Suprapubic skin (tissue), 4 donors: Measurements from ENCODE around the gene SGK2. TPM values are rescaled to one million over a fixed set of nuclear protein-coding genes. Genes with fewer than 3 reads are reported as not detected.

Experiments used
- DNase-seq, 2 donors: peaks; one replicate each; pipeline ENCODE4 v3.0.0-alpha.2; 2019; ENCODE audit warnings: low spot score in 2 of 2
- H3K27ac ChIP-seq: fragments of 200-600 bp; sonication (generic); one replicate; pipeline ENCODE4 v1.5.1; 2019
- H3K27me3 ChIP-seq: fragments of 200-600 bp; sonication (generic); one replicate; pipeline ENCODE4 v1.5.1; 2019
- H3K36me3 ChIP-seq: fragments of 200-600 bp; sonication (generic); one replicate; pipeline ENCODE4 v1.5.1; 2019
- H3K4me1 ChIP-seq: fragments of 200-600 bp; sonication (generic); one replicate; pipeline ENCODE4 v1.5.1; 2019
- H3K4me3 ChIP-seq: fragments of 200-600 bp; sonication (generic); one replicate; pipeline ENCODE4 v1.5.1; 2019; ENCODE audit warnings: mild to moderate bottlenecking
- H3K9me3 ChIP-seq: fragments of 200-600 bp; sonication (generic); one replicate; pipeline ENCODE4 v1.5.1; 2019
- EP300 ChIP-seq: sonication (generic); formaldehyde crosslinking; IDR thresholded peaks from one replicate; pipeline ENCODE4 v1.6.1; 2017; ENCODE audit warnings: antibody characterized with exemption
- POLR2A ChIP-seq, 2 donors: fragments of 450-650 bp; IDR thresholded peaks; one replicate each; pipeline ENCODE4 v1.6.1; 2017; ENCODE audit warnings: antibody characterized with exemption in 2 of 2, mild to moderate bottlenecking in 2 of 2, moderate library complexity in 2 of 2
- POLR2AphosphoS5 ChIP-seq, 3 donors: sonication (generic); formaldehyde crosslinking; IDR thresholded peaks; one replicate each; pipeline ENCODE4 v1.6.1; 2017; ENCODE audit warnings: antibody characterized with exemption in 3 of 3
- WGBS: methylation state at CpG from one replicate; pipeline ENCODE4 v1.1.5; 2018; 5-methylcytosine and 5-hydroxymethylcytosine counted together
- total RNA-seq, 4 donors: library from RNA; depleted of rRNA; stranded (reverse); fragments of >200 nt; gene quantifications; one replicate each; pipeline ENCODE4 v1.1.0, GENCODE V29; 2016
- TF ChIP-seq, protein P1 (sequence below), 2 donors: fragments of 200-600 bp in 1 of 2; fragments of 450-650 bp in 1 of 2; sonication (generic) in 1 of 2; IDR thresholded peaks; one replicate each; pipeline ENCODE4 v1.5.1; 2016 to 2019; ENCODE audit warnings: antibody characterized with exemption in 2 of 2, mild to moderate bottlenecking in 1 of 2, moderate library complexity in 1 of 2

Gene SGK2
- total RNA-seq, 4 donors from 2014 or later: 6.9 to 18.2 (median 13.0) TPM

DNA sequence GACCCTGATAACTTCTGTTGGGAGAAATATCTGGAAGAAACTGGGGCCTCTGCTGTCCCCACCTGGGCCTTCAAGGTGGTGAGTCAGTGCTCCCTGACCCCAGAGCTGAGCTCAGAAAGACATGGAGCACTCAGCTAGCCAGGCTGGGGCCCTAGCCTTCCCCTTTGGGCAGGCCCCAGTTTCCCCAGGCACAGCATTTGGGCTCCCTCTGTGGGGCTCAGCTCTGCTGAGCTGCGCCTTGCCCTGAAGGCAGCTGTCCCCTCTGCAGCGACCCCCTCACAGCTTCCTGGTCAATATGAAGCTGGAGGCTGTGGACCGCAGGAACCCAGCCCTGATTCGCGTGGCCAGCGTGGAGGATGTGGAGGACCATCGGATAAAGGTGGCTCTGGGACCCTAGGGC is 24.8 kb upstream of the SGK2 start:
- DNase-seq: peak in 1 of 2 donors; percentile 44
- 98% methylated on average over 6 of the region's 7 CpGs for WGBS
- Histone ChIP-seq H3K27ac (no peak overlapping the region), H3K27me3 (no peaks in the 10 kb centered on the region), H3K36me3 (peaks cover 25% of the 10 kb centered on the region), H3K4me1 (no peaks in the 10 kb centered on the region), H3K4me3 (no peak overlapping the region), H3K9me3 (no peaks in the 10 kb centered on the region)
- TF ChIP-seq, protein P1, sequence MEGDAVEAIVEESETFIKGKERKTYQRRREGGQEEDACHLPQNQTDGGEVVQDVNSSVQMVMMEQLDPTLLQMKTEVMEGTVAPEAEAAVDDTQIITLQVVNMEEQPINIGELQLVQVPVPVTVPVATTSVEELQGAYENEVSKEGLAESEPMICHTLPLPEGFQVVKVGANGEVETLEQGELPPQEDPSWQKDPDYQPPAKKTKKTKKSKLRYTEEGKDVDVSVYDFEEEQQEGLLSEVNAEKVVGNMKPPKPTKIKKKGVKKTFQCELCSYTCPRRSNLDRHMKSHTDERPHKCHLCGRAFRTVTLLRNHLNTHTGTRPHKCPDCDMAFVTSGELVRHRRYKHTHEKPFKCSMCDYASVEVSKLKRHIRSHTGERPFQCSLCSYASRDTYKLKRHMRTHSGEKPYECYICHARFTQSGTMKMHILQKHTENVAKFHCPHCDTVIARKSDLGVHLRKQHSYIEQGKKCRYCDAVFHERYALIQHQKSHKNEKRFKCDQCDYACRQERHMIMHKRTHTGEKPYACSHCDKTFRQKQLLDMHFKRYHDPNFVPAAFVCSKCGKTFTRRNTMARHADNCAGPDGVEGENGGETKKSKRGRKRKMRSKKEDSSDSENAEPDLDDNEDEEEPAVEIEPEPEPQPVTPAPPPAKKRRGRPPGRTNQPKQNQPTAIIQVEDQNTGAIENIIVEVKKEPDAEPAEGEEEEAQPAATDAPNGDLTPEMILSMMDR (IDR thresholded peaks at IDR 0.05): no peak
- TF ChIP-seq EP300: no peak
- TF ChIP-seq POLR2A (IDR thresholded peaks at IDR 0.05): no peak
- TF ChIP-seq POLR2AphosphoS5 (IDR thresholded peaks at IDR 0.05): no peak

DNA sequence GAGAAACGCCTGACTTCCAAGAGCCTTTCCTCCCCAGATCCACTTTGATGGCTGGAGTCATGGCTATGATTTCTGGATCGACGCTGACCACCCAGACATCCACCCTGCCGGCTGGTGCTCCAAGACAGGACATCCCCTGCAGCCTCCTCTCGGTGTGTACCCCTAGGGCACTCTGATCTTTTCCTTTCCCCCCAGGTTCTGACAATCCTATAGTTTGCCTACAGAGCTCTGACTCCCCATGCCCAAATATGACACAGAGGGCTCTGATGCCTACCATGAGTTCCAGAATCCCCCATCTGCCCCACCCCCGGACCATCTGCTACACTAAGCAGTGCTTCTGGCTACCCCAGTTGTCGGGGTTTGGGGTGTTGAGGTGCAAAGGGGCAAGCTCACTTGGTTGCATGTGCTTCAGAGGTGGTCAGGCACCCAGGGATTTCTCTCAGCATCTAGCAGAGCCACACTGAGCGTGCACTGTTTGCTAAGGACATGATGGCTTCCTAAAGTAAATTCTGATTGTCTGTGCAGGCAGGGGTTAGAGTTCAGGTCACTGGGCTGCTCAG is 24.0 kb upstream of the SGK2 start:
- Histone ChIP-seq H3K27ac (no peak overlapping the region), H3K4me3 (no peak overlapping the region), H3K27me3 (no peaks in the 10 kb centered on the region), H3K36me3 (peaks cover 25% of the 10 kb centered on the region), H3K4me1 (no peaks in the 10 kb centered on the region), H3K9me3 (no peaks in the 10 kb centered on the region)
- DNase-seq: peak; percentile 17 to 34
- 88% methylated on average over 7 of the region's 8 CpGs for WGBS
- no peak for TF ChIP-seq POLR2AphosphoS5 (IDR thresholded peaks at IDR 0.05)

DNA sequence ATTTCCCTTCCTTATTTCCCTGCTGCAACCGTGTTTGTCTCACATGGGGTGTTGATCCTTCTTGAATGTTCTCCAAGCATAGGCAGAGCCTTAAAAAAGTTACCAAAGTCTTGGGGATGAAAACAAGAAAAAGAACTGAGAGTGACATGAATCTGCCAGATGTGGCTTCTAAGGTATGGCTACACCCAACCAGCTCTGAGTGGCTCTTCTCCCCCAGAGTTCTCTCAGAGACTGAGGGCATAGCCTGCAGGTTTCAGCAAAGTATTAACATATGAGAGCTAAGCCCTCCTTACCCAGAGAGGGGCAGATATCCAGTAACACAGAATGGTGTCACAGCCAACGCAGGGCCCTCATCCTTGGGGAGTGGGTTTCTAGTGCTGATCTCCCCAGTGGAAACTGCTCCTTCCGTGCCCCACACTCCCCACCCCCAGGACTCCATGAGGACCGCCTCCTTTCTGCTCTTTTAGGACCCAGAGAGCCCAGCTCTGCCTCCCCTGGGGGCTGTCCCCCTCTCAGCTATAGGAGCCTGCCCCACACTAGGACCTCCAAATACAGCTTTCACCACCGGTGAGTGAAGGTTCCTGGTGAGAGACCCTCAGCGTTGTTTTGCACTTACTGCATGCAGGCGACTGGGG is 23.3 kb upstream of the SGK2 start:
- WGBS: 82% methylated on average over 7 of the region's 7 CpGs
- Histone ChIP-seq H3K36me3 (peaks cover 21% of the 10 kb centered on the region), H3K4me3 (no peak overlapping the region), H3K27me3 (no peaks in the 10 kb centered on the region), H3K27ac (no peak overlapping the region), H3K4me1 (no peaks in the 10 kb centered on the region), H3K9me3 (no peaks in the 10 kb centered on the region)
- peak in 1 of 2 donors; percentile 57 for DNase-seq
- TF ChIP-seq POLR2AphosphoS5 (IDR thresholded peaks at IDR 0.05): no peak

DNA sequence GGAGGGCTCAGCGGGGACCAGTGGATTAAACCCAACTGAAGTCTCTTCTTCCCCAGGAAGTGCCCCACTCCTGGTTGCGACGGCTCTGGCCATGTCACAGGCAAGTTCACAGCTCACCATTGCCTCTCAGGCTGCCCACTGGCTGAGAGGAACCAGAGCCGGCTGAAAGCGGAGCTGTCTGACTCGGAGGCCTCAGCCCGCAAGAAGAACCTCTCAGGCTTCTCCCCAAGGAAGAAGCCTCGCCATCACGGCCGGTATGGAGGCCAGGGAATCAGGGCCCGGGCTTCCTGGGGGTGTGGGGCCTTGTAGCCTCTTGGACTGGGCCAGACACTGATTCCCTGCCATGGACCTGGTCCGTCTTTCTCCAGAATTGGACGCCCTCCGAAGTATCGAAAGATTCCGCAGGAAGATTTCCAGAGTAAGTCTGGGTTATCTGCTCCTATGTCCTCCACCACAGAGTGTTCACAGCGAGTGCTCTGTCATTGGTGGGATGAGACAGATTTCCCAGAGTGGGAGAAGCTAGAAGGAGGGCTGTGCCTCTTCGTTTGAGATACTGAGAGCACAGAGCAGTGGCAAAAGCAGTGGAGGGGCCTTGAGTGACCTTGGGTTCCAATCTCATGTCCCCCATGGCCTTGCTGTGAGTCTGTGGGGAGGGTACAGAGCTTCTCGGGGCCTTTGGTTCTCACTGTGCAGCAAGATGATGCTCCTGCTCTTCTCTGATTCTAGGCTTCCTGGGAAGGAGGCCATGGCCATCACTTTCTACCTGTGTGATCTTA is 22.6 kb upstream of the SGK2 start:
- TF ChIP-seq, protein P1 (IDR thresholded peaks at IDR 0.05): no peak
- TF ChIP-seq POLR2AphosphoS5 (IDR thresholded peaks at IDR 0.05) (no peak), EP300 (no peak), POLR2A (IDR thresholded peaks at IDR 0.05) (no peak)
- Histone ChIP-seq H3K4me1 (no peaks in the 10 kb centered on the region), H3K36me3 (peaks cover 25% of the 10 kb centered on the region), H3K9me3 (no peaks in the 10 kb centered on the region), H3K27me3 (no peaks in the 10 kb centered on the region), H3K27ac (no peak overlapping the region), H3K4me3 (no peak overlapping the region)
- peak; percentile 46 to 73 for DNase-seq
- 96% methylated on average over 16 of the region's 19 CpGs for WGBS

DNA sequence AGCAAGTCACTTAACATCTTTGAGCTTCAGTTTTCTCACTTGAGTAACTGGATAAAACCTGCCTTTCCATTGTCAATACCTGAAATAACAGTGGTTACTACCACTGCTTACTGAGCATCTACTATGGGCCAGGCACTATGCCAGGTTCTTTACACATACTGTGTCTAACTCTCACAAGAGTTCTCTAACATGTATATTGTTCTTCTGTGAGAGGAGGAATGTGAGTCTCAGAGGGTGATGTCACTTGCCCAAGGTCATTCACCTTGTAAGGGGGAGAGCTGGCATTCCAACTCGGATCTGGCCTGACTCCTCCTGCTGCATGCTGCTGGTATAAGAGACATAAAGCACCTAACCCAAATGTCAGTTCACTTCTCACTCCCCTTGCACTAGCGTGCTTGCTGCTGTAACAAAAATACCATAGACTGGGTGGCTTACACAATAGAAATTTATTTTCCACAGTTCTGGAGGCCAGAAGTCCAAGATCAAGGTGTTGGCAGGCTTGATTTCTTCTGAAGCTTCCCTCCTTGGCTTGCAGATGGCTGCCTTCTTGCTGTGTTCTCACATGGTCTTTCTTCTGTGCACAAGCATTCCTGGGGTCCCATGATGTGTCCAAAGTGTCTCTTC is 21.9 kb upstream of the SGK2 start:
- no peak for TF ChIP-seq EP300
- TF ChIP-seq POLR2AphosphoS5 (IDR thresholded peaks at IDR 0.05): no peak
- TF ChIP-seq, protein P1 (IDR thresholded peaks at IDR 0.05): no peak
- no peak for TF ChIP-seq POLR2A (IDR thresholded peaks at IDR 0.05)
- Histone ChIP-seq H3K27ac (no peak overlapping the region), H3K9me3 (no peaks in the 10 kb centered on the region), H3K4me1 (no peaks in the 10 kb centered on the region), H3K27me3 (no peaks in the 10 kb centered on the region), H3K4me3 (no peak overlapping the region), H3K36me3 (peaks cover 25% of the 10 kb centered on the region)
- DNase-seq: peak; percentile 13 to 24
- 54% methylated on average over 2 of the region's 2 CpGs for WGBS
